ENCODE results near the gene UXS1.

DNA sequence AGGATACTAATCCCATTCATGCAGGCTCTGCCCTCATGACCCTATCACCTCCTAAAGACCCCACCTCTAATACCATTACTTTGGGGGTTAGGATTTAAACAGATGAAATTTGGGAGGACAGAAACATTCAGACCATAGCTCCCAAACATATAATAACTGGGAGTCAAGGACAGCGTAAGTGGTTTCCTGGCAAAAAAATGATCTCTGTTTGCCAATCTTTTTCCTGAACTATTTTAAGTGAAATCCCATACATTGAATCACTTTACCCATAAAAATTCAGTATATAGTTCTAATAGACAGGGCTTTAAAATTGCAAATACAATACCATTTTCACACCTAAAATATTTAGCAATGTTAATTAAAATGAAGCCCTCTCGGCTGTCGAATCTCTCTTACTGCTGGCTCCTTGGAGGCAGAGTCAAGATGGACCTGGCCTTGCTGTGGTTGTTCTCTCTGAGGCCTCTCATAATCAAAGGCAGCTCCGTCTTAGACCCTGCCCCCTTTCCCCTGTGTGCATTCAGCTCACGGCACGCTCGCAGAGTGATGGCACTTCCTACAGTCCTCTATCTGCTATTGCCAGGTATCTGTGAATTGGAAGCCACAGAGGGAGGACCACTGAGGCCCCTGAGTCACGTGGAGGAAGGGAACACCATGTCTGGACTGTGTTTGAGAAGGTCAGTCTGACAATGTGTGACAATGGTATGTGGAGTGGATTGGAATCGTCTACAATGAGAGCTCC, 132.3 kb downstream of the UXS1 start:
- TF ChIP-seq, protein P1, sequence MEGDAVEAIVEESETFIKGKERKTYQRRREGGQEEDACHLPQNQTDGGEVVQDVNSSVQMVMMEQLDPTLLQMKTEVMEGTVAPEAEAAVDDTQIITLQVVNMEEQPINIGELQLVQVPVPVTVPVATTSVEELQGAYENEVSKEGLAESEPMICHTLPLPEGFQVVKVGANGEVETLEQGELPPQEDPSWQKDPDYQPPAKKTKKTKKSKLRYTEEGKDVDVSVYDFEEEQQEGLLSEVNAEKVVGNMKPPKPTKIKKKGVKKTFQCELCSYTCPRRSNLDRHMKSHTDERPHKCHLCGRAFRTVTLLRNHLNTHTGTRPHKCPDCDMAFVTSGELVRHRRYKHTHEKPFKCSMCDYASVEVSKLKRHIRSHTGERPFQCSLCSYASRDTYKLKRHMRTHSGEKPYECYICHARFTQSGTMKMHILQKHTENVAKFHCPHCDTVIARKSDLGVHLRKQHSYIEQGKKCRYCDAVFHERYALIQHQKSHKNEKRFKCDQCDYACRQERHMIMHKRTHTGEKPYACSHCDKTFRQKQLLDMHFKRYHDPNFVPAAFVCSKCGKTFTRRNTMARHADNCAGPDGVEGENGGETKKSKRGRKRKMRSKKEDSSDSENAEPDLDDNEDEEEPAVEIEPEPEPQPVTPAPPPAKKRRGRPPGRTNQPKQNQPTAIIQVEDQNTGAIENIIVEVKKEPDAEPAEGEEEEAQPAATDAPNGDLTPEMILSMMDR (IDR thresholded peaks at IDR 0.05; ENCODE audit: insufficient read depth, low read depth, low read length), result no peak
- no peak for TF ChIP-seq EZH2 (IDR thresholded peaks at IDR 0.05; ENCODE audit: insufficient read depth, low read length)
